T-cell (primary cell): Measurements from ENCODE around the gene LYZL2. TPM values are rescaled to one million over a fixed set of nuclear protein-coding genes. Genes with fewer than 3 reads are reported as not detected.
"Not testable (repeated sequence)": the region's sequence is repeated elsewhere in the genome, so short reads cannot be mapped to it uniquely, and the experiment has no call there.

Experiments used
- ATAC-seq, 4 experiments: fragments of 200-7000 bp in 3 of 4; fragments of 150-1000 bp in 1 of 4; cut with Tn5 transposase; replicated peaks in 1 of 4; 1 replicate in 3 of 4; 2 replicates in 1 of 4; pipeline ENCODE4 v1.10.0; 2021; ENCODE audit warnings: moderate library complexity in 3 of 4, mild to moderate bottlenecking in 2 of 4, moderate number of reproducible peaks in 1 of 4
- CTCF ChIA-PET, 2 donors: fragments of 300-600 bp; sonication (Branson Sonifier 250); formaldehyde crosslinking; loops; one replicate each; lab custom pipeline; 2022; ENCODE audit warnings: antibody characterized with exemption in 2 of 2; lab: Charles Lee
- POLR2A ChIA-PET, 2 donors: fragments of 300-600 bp; sonication (Branson Sonifier 250); formaldehyde crosslinking; loops; one replicate each; lab custom pipeline; 2022; ENCODE audit warnings: antibody characterized with exemption in 2 of 2; lab: Charles Lee
- DNase-seq, 35 experiments: peaks; one replicate each; pipeline versions ENCODE4 v3.0.0 to v3.0.0-alpha.2; 2013 to 2023
- H3K27ac ChIP-seq: one replicate; pipeline ENCODE4 v1.5.1; 2013; ENCODE audit warnings: low read length
- H3K27me3 ChIP-seq, 2 experiments: replicated peaks in 1 of 2; 1 replicate in 1 of 2; 2 replicates in 1 of 2; pipeline versions ENCODE4 v1.6.1 to v1.7.0; 2013; ENCODE audit warnings: low read length in 1 of 2, mixed read lengths in 1 of 2; ENCODE audit not compliant: control insufficient read depth in 2 of 2, insufficient read depth in 2 of 2; ENCODE audit errors: extremely low read depth in 1 of 2
- H3K36me3 ChIP-seq, 2 donors: 1 replicate in 1 of 2; 2 replicates in 1 of 2; pipeline versions ENCODE4 v1.6.1 to v1.7.0; 2013; ENCODE audit warnings: low read length in 1 of 2; ENCODE audit not compliant: control insufficient read depth in 2 of 2, insufficient read depth in 1 of 2; ENCODE audit errors: extremely low read depth in 1 of 2
- H3K4me1 ChIP-seq, 2 experiments: 1 replicate in 1 of 2; 2 replicates in 1 of 2; pipeline versions ENCODE4 v1.6.1 to v1.7.0; 2013; ENCODE audit warnings: low read length in 2 of 2, mixed read lengths in 1 of 2; ENCODE audit not compliant: insufficient read depth in 2 of 2, control insufficient read depth in 1 of 2; ENCODE audit errors: extremely low read depth in 1 of 2
- H3K4me3 ChIP-seq, 2 donors: 1 replicate in 1 of 2; 2 replicates in 1 of 2; pipeline versions ENCODE4 v1.5.1 to v1.7.0; 2013; ENCODE audit warnings: mild to moderate bottlenecking in 2 of 2, low read length in 1 of 2, moderate library complexity in 1 of 2; ENCODE audit not compliant: control insufficient read depth in 1 of 2; ENCODE audit errors: extremely low read depth in 1 of 2
- H3K9me3 ChIP-seq: 2 replicates; pipeline ENCODE4 v1.7.0; 2013
- H3K27ac Mint-ChIP-seq, 2 donors: one replicate each; pipeline ENCODE4 v1.8.0; 2020 to 2021; ENCODE audit warnings: mild to moderate bottlenecking in 2 of 2, mixed read lengths in 2 of 2
- H3K27me3 Mint-ChIP-seq, 2 donors: one replicate each; pipeline ENCODE4 v1.8.0; 2021 to 2022; ENCODE audit warnings: mixed read lengths in 2 of 2
- H3K36me3 Mint-ChIP-seq: one replicate; pipeline ENCODE4 v1.8.0; 2021; ENCODE audit warnings: mixed read lengths
- H3K4me1 Mint-ChIP-seq, 3 donors: one replicate each; pipeline ENCODE4 v1.8.0; 2020 to 2022; ENCODE audit warnings: mixed read lengths in 3 of 3, mild to moderate bottlenecking in 1 of 3
- H3K4me3 Mint-ChIP-seq, 3 donors: one replicate each; pipeline ENCODE4 v1.8.0; 2020 to 2022; ENCODE audit warnings: mild to moderate bottlenecking in 3 of 3, mixed read lengths in 3 of 3, moderate library complexity in 3 of 3
- H3K9me3 Mint-ChIP-seq, 3 donors: one replicate each; pipeline ENCODE4 v1.8.0; 2020 to 2022; ENCODE audit warnings: mixed read lengths in 3 of 3
- WGBS: methylation state at CpG from one replicate; pipeline ENCODE4 v1.1.5; 2013; ENCODE audit warnings: missing lambda C conversion rate; ENCODE audit not compliant: insufficient coverage; 5-methylcytosine and 5-hydroxymethylcytosine counted together
- total RNA-seq, 35 experiments: library from RNA in 6 of 35; stranded (reverse) in 6 of 35; fragments of 120-200 nt in 1 of 35; gene quantifications; one replicate each; pipeline versions ENCODE4 v1.2.1 to v1.2.4 and lab custom pipeline; 2013 to 2026

Gene LYZL2
- total RNA-seq, 5 donors from 2014 or later (not counting 1 experiment from before 2014, with no cell fraction given) = not detected

- Histone ChIP-seq H3K27ac (no peak overlapping the region), H3K4me1 (no peaks in the 10 kb centered on the region), H3K4me3 (no peak overlapping the region), H3K9me3 (no peaks in the 10 kb centered on the region), H3K36me3 (no peaks in the 10 kb centered on the region), H3K27me3 (peaks cover 0 to 23% of the 10 kb centered on the region in 2 experiments)
- 100% methylated on average over 3 of the region's 6 CpGs for WGBS
- H3K4me3 Mint-ChIP-seq = no peak overlapping the region
- no peak for ATAC-seq
- H3K27ac Mint-ChIP-seq = no peak overlapping the region
- peaks cover 33 to 47% of the 10 kb centered on the region in 2 donors for H3K27me3 Mint-ChIP-seq
- peaks cover 0 to 4% (median 0%) of the 10 kb centered on the region in 3 donors for H3K9me3 Mint-ChIP-seq
- ChIA-PET CTCF (no interaction called here), POLR2A (no interaction called here)
- H3K36me3 Mint-ChIP-seq = no peaks in the 10 kb centered on the region
- no peak for DNase-seq
- no peaks in the 10 kb centered on the region for H3K4me1 Mint-ChIP-seq
Measured at GRCh38 chr10:30607814-30608213, 21.7 kb downstream of the LYZL2 start.

GRCh38 chr10:30606313-30606712 lies 23.2 kb downstream of the LYZL2 start:
- Mint-ChIP-seq H3K4me3 (no peak overlapping the region), H3K9me3 (peaks cover 0 to 4% (median 0%) of the 10 kb centered on the region in 3 donors), H3K4me1 (no peaks in the 10 kb centered on the region), H3K27me3 (peaks cover 26 to 41% of the 10 kb centered on the region in 2 donors), H3K36me3 (no peaks in the 10 kb centered on the region), H3K27ac (no peak overlapping the region)
- Histone ChIP-seq H3K27ac (no peak overlapping the region), H3K4me1 (no peaks in the 10 kb centered on the region), H3K27me3 (peaks cover 0 to 23% of the 10 kb centered on the region in 2 experiments), H3K4me3 (no peak overlapping the region), H3K36me3 (no peaks in the 10 kb centered on the region), H3K9me3 (no peaks in the 10 kb centered on the region)
- POLR2A ChIA-PET = interaction anchor here in 1 of 2 donors (0.6 kb wide), 1 partner anchor 414 kb away, joined by 5 read pairs; no protein-coding TSS in a partner anchor
- DNase-seq (no peak), ATAC-seq (no peak)
- WGBS = 65% methylated on average over 2 of the region's 5 CpGs
- CTCF ChIA-PET = no interaction called here

- DNase-seq, CTCF ChIA-PET, H3K4me1 ChIP-seq, H3K9me3 ChIP-seq, H3K9me3 Mint-ChIP-seq, H3K4me3 Mint-ChIP-seq, H3K4me1 Mint-ChIP-seq, ATAC-seq, H3K36me3 ChIP-seq, H3K36me3 Mint-ChIP-seq, H3K4me3 ChIP-seq, H3K27ac Mint-ChIP-seq, POLR2A ChIA-PET, H3K27ac ChIP-seq: not testable (repeated sequence)
- H3K27me3 ChIP-seq = peaks cover 0 to 23% of the 10 kb centered on the region in 2 experiments
- H3K27me3 Mint-ChIP-seq = peaks cover 23 to 38% of the 10 kb centered on the region in 2 donors
- WGBS = 47% methylated on average over 5 of the region's 16 CpGs
Measured at GRCh38 chr10:30605341-30606121, 24.0 kb downstream of the LYZL2 start.

- peaks cover 0 to 4% (median 0%) of the 10 kb centered on the region in 3 donors for H3K9me3 Mint-ChIP-seq
- POLR2A ChIA-PET = no interaction called here
- no peaks in the 10 kb centered on the region for H3K36me3 Mint-ChIP-seq
- no peak overlapping the region for H3K4me3 Mint-ChIP-seq
- peaks cover 16 to 22% of the 10 kb centered on the region in 2 donors for H3K27me3 Mint-ChIP-seq
- Histone ChIP-seq H3K4me1 (no peaks in the 10 kb centered on the region), H3K27me3 (peaks cover 0 to 18% of the 10 kb centered on the region in 2 experiments), H3K36me3 (no peaks in the 10 kb centered on the region), H3K27ac (no peak overlapping the region), H3K4me3 (no peak overlapping the region), H3K9me3 (no peaks in the 10 kb centered on the region)
- CTCF ChIA-PET = no interaction called here
- ATAC-seq (no peak), DNase-seq (no peak)
- H3K4me1 Mint-ChIP-seq = no peaks in the 10 kb centered on the region
- H3K27ac Mint-ChIP-seq = no peak overlapping the region
- 50% methylated on average over 1 of the region's 3 CpGs for WGBS
Measured at GRCh38 chr10:30603589-30603988, 26.0 kb downstream of the LYZL2 start.

GRCh38 chr10:30602747-30603146 lies 26.8 kb downstream of the LYZL2 start:
- Mint-ChIP-seq H3K36me3 (no peaks in the 10 kb centered on the region), H3K4me3 (no peak overlapping the region), H3K9me3 (peaks cover 0 to 4% (median 0%) of the 10 kb centered on the region in 3 donors), H3K27me3 (peaks cover 16 to 21% of the 10 kb centered on the region in 2 donors), H3K27ac (no peak overlapping the region), H3K4me1 (no peaks in the 10 kb centered on the region)
- no CpG with 5 or more reads among the region's 1 CpG for WGBS
- H3K9me3 ChIP-seq = no peaks in the 10 kb centered on the region
- ChIA-PET CTCF (interaction anchor here in 1 of 2 donors (0.7 kb wide), 1 partner anchor 13 kb away, joined by 6 read pairs; no protein-coding TSS in a partner anchor), POLR2A (no interaction called here)
- DNase-seq = no peak
- no peak overlapping the region for H3K27ac ChIP-seq
- H3K36me3 ChIP-seq = no peaks in the 10 kb centered on the region
- H3K4me1 ChIP-seq = no peaks in the 10 kb centered on the region
- H3K4me3 ChIP-seq = no peak overlapping the region
- H3K27me3 ChIP-seq = peaks cover 0 to 12% of the 10 kb centered on the region in 2 experiments
- no peak for ATAC-seq

GRCh38 chr10:30600005-30600404 lies 29.5 kb downstream of the LYZL2 start:
- Histone ChIP-seq H3K9me3 (no peaks in the 10 kb centered on the region), H3K36me3 (no peaks in the 10 kb centered on the region), H3K27me3 (peaks cover 0 to 6% of the 10 kb centered on the region in 2 experiments), H3K4me3 (no peak overlapping the region), H3K4me1 (no peaks in the 10 kb centered on the region), H3K27ac (no peak overlapping the region)
- DNase-seq (no peak), ATAC-seq (peak in 1 of 4 experiments; percentile 43)
- Mint-ChIP-seq H3K27ac (no peak overlapping the region), H3K36me3 (no peaks in the 10 kb centered on the region), H3K9me3 (peaks cover 0 to 4% (median 0%) of the 10 kb centered on the region in 3 donors), H3K4me1 (no peaks in the 10 kb centered on the region), H3K4me3 (no peak overlapping the region), H3K27me3 (peaks cover 7 to 10% of the 10 kb centered on the region in 2 donors)
- no CpG with 5 or more reads among the region's 2 CpGs for WGBS
- ChIA-PET POLR2A (no interaction called here), CTCF (interaction anchor here in 1 of 2 donors (0.6 to 0.9 kb wide), 2 partner anchors 8 to 241 kb away, joined by 5 read pairs; no protein-coding TSS in a partner anchor)
